ENCODE data around the gene OR5F1.
A peak's percentile ranks its signal among the peaks of the same experiment; 100 is the strongest.

The OR5F1 gene

DNA sequence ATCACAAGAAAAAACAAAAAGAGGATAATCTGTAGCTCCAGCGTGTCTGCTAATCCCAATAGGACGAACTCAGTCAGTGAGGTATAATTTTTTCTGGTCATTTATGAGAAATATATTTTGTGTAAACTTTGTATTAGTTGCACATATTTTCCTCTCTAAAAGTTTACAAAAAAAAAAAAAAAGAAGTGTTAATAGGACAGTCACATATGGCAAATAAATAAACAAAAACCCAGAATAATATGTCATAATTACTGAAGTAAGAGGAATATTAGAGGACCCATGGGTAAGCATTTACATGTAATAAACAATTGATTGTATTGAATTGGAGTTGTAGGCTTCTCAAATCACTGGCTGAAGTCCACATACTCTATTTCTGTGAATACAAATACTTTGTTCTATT, at the start of gene OR5F1:
OR5F1 (minus strand) TSS at position 101 of the 400 bp plus-strand sequence; CDS start at position 101, 0 bp downstream.
- DNase-seq: no peak

DNA sequence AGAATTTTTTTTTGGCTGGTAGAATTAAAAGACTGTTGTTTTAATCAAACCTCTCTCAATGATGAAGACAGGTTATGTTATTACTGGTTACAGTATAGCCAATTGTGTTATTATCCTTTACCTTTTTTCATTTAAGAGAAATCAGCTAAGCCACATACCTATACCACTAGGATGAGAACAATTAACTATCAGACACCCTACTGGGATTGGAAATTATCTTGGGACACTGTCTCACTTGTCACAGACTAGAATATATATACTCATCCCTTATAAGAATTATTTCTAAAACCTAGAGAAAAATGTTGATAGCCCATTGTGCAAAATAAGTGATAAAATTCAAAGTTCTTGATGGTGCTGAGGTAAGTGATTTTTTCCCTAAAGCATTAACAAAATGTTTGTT, 32.9 kb upstream of the OR5F1 start, which contains the start of gene OR5AS1:
OR5AS1 (plus strand) TSS at position 301 of the 400 bp plus-strand sequence. CDS start 2,765 bp downstream, outside the sequence.
- no peak for DNase-seq

DNA sequence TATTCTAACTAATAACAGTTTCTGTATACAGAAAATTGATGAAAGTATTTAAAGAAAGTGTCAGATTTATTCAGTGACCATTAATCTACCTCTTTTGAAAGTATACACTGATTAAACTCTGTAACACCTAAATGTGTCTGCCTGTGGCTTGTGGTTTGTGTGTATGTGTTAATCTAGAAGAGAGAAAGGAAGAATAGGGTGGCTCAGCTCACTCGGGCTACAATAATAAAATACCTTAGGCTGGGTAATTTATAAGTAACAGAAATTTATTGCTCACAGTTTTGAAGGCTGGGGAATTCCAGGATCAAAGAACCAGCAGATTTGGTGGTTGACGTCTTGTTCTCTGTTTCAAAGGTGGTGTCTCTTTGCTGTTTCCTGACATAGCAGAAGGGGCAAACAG, 19.4 kb upstream of the OR5F1 start:
- no peak for DNase-seq

DNA sequence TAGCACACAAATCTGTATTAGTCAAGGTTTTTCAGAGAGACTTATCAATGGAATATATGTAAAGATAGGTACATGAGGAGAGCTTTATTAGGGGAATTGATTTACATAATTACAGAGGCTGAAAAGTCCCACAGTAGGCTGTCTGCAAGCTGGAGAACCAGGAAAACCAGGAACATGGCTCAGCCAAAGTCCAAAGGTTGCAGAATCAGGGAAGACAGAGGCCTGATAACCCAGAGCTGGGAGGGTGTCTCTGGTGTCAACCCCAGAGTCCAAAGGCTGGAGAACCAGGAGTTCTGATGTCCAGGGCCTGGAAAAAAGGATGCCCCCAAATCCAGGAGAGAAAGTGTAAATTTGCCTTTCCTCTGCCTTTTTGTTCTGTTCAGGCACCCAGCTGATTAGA, 16.3 kb upstream of the OR5F1 start:
- DNase-seq: no peak

DNA sequence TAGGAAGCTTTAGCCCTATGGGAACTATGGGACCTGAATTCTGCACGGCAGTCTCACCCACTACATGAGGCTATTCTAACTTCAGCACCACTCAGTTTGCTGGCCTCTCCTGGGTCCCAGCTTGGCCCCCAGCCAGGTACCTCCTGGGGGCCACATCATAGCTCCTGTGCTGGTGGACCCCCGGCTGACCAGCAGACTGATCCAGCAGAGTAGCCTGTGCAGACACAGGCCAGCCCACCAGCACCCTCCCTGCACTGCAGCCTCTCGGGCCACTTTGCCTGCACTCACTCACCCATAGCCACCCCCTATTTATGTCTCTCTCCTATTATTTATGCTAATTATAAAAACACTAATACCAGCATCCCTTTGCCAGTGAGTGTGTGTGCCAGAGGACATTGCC, 23.5 kb downstream of the OR5F1 start:
- DNase-seq: no peak

DNA sequence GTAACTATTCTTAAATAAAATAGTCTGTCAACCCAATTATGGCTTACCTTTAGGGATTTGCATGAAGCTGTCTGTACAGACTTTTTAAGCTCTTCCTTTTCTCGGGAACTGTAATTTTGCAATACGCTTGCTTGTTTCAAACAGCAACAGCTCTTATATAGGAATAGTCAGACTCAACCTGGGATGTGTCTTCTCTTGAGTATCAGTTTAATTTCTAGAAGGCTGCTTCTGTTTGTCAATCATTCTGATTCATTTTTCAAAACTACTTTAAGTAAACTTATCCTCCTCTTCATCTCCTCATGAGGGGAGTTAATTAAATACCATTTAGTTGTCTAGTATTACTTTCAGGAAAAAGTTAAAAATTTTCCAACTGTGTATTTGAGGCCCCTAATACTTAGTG, 24.6 kb downstream of the OR5F1 start, which contains the start of gene OR10AG1:
OR10AG1 (minus strand) TSS at position 101 of the 400 bp plus-strand sequence; CDS start at position 63, 38 bp downstream.
- DNase-seq: no peak

DNA sequence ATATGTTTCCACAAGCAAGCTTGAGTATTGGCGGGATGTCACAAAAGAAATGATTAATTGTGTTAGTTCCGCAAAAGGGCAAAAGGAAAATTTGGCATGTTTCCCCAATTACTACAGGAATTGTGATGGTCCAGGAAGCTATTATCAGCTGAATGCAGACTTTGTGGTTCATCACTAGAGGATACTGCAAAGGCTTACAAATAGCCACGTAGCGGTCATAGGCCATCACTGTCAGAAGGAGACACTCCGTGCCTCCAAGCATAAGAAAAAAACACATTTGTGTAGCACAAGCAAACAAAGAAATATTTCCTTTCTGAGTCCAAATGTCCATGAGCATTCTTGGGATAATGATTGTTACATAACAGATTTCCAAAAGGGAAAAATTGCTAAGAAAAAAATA, 26.5 kb downstream of the OR5F1 start:
- DNase-seq: peak; percentile 1

DNA sequence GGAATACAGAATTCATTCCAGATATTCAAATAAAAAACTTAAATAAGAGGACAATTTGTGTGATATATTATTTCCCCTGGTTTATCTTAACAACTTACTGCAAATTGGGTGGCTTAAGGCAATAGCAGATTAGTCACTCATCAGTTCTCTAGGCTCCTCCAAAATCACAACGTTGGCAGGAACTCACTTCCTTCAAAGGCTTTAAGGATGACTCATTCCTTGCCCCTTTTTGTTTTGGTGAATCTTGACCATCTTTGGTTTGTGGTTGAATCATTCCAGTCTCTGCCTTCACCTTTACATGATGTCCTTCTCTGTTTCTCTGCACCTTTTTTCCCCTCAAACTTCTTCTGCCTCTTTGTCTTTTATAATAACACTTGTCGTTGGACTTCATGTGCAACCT, 28.0 kb downstream of the OR5F1 start:
- no peak for DNase-seq

DNA sequence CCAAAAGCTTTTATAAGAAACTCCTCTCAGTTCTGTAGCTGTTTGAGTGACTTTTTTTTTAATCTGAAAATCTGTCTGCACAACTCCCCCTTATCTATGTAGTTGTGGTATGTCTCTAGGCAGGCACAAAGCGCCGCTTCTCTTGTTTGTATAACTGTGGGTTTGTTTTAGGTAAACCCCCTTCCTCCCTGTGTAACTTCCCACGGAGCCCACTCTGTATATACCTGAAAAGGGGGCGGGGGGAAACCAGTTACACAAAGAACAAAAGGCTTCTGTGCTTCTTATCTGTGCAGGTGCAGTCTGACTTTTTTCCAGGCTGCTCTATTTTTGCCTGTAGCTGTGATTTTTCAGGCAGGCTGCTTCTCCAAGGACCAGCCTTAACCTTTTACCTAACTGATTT, 37.9 kb downstream of the OR5F1 start:
- DNase-seq: no peak

DNA sequence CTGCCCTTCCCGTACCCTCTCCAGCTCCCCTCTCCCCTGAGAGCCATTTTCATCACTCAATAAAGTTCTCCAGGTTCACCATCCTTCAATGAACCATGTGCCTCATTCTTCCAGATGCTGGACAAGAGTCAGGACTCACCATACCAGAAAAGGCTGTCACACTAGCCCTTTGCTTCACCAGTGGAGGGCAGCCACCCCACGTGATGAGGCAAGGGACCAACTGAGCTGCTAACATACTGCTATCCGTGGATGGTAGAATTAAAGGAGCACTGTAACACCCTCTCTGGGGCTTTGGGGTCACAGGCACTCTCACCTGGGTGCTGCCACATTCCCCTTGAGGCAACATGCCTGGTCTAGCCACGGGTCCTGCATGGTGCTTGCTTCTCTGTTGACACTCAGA, 45.1 kb downstream of the OR5F1 start:
- no peak for DNase-seq

Measured in hematopoietic multipotent progenitor cell treated with erythropoietin and hydrocortisone succinate and interleukin-3 and kit ligand, for 4 days (in vitro differentiated cells).